Vagina (tissue), 2 donors: ENCODE measurements around the gene COA1.

ENCODE experiments used
- POLR2A ChIP-seq, 2 donors: fragments of 450-650 bp; IDR thresholded peaks; one replicate each; pipeline ENCODE4 v1.6.1; 2017; ENCODE audit warnings: antibody characterized with exemption in 2 of 2, mild to moderate bottlenecking in 2 of 2, moderate library complexity in 2 of 2
- TF ChIP-seq, protein P1 (sequence below), 3 experiments: fragments of 450-650 bp in 2 of 3; fragments of 200-600 bp in 1 of 3; sonication (generic) in 1 of 3; IDR thresholded peaks; one replicate each; pipeline ENCODE4 v1.5.1; 2017 to 2019; ENCODE audit warnings: antibody characterized with exemption in 3 of 3, mild to moderate bottlenecking in 2 of 3, moderate library complexity in 2 of 3

DNA sequence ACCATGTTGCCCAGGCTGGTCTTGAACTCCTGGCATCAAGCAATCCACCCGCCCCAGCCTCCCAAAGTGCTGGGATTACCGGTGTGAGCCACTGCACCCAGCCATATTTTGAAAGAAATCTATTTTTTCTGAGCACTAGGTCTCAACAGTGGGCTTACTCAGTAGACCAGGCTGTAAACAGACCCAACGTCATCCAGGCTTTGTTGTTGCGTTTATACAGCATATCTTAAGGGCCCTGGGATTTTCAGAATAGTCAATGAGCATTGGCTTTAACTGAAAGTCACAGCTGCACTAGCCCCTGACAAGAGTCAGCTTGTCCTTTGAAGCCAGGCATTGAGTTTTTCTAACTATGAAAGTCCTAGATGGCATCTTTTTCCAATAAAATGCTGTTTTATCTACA, 96.6 kb downstream of the COA1 start:
- no peak for TF ChIP-seq POLR2A (IDR thresholded peaks at IDR 0.05)
- TF ChIP-seq, protein P1, sequence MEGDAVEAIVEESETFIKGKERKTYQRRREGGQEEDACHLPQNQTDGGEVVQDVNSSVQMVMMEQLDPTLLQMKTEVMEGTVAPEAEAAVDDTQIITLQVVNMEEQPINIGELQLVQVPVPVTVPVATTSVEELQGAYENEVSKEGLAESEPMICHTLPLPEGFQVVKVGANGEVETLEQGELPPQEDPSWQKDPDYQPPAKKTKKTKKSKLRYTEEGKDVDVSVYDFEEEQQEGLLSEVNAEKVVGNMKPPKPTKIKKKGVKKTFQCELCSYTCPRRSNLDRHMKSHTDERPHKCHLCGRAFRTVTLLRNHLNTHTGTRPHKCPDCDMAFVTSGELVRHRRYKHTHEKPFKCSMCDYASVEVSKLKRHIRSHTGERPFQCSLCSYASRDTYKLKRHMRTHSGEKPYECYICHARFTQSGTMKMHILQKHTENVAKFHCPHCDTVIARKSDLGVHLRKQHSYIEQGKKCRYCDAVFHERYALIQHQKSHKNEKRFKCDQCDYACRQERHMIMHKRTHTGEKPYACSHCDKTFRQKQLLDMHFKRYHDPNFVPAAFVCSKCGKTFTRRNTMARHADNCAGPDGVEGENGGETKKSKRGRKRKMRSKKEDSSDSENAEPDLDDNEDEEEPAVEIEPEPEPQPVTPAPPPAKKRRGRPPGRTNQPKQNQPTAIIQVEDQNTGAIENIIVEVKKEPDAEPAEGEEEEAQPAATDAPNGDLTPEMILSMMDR (IDR thresholded peaks at IDR 0.05), result no peak
